GM12865 (cell line): Measurements from ENCODE around the gene IL1RAPL1.

ENCODE experiments used
- DNase-seq: peaks from one replicate; pipeline ENCODE4 v3.0.0; 2010; ENCODE audit warnings: low read depth
- H3K4me3 ChIP-seq: 2 replicates; pipeline ENCODE4 v1.5.1; 2011; ENCODE audit warnings: mild to moderate bottlenecking, low read depth, low read length, control low read depth
- TF ChIP-seq, protein P1 (sequence below): IDR thresholded peaks from 2 replicates; pipeline ENCODE4 v1.5.1; 2011; ENCODE audit warnings: low read length, control low read depth, low read depth, inconsistent platforms; ENCODE audit not compliant: insufficient read depth; ENCODE audit errors: missing control alignments

Gene IL1RAPL1

GRCh38 chrX:29867971-29868370 lies 1280.7 kb downstream of the IL1RAPL1 start:
- TF ChIP-seq, protein P1, sequence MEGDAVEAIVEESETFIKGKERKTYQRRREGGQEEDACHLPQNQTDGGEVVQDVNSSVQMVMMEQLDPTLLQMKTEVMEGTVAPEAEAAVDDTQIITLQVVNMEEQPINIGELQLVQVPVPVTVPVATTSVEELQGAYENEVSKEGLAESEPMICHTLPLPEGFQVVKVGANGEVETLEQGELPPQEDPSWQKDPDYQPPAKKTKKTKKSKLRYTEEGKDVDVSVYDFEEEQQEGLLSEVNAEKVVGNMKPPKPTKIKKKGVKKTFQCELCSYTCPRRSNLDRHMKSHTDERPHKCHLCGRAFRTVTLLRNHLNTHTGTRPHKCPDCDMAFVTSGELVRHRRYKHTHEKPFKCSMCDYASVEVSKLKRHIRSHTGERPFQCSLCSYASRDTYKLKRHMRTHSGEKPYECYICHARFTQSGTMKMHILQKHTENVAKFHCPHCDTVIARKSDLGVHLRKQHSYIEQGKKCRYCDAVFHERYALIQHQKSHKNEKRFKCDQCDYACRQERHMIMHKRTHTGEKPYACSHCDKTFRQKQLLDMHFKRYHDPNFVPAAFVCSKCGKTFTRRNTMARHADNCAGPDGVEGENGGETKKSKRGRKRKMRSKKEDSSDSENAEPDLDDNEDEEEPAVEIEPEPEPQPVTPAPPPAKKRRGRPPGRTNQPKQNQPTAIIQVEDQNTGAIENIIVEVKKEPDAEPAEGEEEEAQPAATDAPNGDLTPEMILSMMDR: no peak
- no peak overlapping the region for H3K4me3 ChIP-seq
- no peak for DNase-seq

- no peak overlapping the region for H3K4me3 ChIP-seq
- no peak for DNase-seq
- TF ChIP-seq, protein P1: no peak
These were observed 1282.6 kb downstream of the IL1RAPL1 start for GRCh38 chrX:29869837-29870236.

DNA sequence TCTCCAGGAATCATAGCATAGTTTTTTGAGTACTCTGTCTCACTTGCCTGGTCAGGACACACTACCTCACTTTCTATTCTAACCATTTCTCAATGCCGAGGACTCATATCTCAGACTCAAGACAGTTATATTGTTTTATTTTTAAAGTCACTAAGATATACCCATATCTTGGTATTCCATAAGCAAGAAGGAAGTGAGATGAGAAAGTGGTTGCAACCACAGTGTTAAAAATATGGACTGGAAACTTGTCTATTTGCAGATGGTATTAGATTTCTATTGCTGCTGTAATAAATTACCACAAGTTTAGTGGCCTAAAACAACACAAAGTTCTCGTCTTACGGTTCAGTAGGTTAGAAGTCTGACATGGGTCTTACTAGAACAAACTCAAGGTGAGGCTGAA lies 1283.4 kb downstream of the IL1RAPL1 start:
- TF ChIP-seq, protein P1: no peak
- no peak overlapping the region for H3K4me3 ChIP-seq
- DNase-seq: peak; percentile 15

DNA sequence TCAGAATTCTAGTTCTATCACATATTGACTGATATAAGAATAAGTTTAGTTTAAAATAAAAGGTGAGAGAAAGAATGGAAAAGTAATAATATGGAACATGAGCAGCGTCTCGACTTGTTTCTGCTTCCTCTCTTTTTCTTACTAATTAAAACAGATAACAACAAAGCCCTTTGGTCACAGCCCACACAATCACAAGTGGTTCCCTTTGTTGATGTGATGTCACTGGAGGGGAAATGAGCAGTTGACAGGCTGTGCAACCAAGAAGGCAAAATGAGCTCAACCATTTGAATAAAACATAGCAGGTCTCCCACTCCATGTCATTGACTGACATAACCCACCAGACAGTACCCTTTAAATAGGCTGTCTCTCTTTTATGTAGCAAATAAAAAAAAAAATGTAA lies 1285.6 kb downstream of the IL1RAPL1 start:
- DNase-seq: no peak
- TF ChIP-seq, protein P1: no peak
- no peak overlapping the region for H3K4me3 ChIP-seq

GRCh38 chrX:29876733-29877132 lies 1289.5 kb downstream of the IL1RAPL1 start:
- no peak for DNase-seq
- TF ChIP-seq, protein P1: no peak
- no peak overlapping the region for H3K4me3 ChIP-seq

GRCh38 chrX:29880977-29881376 lies 1293.7 kb downstream of the IL1RAPL1 start:
- DNase-seq: no peak
- H3K4me3 ChIP-seq: no peak overlapping the region
- TF ChIP-seq, protein P1: no peak

DNA sequence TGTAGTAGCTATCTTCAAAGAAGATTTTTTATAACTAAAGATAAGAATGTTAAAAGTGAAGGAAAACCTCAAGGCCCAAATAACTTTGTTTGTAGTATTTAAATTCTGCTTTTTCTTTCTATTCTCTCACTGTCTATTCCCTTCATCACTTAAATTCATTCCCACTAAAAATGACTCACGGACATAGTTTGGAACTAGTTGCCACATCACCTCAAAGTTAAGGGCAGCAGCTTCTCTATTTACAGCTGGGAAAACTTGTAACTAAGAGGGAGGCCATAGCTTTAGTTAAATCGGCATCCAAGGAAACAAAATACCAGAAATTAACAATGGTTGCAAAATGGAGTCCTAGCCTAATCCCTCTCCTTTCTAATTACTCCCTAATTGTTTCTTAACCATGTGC lies 1302.8 kb downstream of the IL1RAPL1 start:
- TF ChIP-seq, protein P1: no peak
- DNase-seq: no peak
- no peak overlapping the region for H3K4me3 ChIP-seq
